Activated T-cell treated with anti-CD3 and anti-CD28 coated beads for 24 hours (primary cell): ENCODE results near the gene PNMA6E.

Source experiments
- DNase-seq: peaks from one replicate; pipeline ENCODE4 v3.0.0-alpha.2; 2020; ENCODE audit warnings: low read depth

PNMA6E gene

DNA sequence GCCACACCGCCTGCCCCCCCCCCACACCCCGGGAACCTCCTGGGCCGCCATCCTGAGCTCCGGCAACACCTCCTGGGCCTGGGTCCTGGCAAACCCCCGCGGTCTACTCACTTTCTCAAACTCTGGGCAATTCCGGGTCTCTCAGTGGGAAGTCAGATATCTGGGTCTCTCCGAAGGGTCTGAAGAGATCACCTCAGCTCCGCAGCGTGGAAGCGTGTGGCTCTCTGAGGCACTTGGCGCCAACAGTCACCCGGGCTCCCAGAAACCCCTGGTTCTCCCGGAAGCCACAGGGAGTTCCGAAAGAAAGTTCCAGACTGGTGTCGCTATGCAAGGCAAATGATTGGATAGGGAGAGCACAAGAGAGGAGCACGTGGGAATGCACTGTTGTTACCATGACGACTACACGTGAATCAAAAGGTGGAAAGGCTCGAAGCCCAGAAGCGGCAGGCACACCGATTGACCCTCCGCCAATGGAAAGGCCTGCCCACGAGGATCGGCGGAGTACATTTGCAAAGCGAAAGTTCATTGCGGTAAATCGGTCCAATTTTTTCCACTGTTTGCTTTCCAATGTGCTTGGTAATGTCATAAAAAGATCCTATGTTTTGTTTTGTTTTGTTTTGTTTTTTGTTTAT lies at the start of gene PNMA6E:
TSS of gene PNMA6E (minus strand) at position 218 of the 632 bp plus-strand sequence. CDS start 2,501 bp downstream, outside the sequence.
- DNase-seq: no peak

DNA sequence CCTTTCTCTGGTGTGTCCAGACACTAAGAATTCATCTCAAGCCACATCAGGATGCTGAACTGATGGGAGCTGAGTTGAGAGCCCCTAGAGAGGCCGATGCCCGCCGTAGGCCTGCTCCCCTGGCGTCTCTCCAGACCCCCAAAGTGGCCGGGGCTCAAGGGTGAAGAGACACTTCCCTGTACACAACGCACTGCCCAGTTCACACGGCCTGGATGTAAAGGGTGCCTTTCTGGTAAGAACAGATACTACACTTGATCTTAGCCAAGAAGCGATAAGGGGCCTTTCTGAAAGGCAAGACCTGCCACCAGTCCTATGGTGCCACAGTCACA lies 49.8 kb upstream of the PNMA6E start:
- no peak for DNase-seq

DNA sequence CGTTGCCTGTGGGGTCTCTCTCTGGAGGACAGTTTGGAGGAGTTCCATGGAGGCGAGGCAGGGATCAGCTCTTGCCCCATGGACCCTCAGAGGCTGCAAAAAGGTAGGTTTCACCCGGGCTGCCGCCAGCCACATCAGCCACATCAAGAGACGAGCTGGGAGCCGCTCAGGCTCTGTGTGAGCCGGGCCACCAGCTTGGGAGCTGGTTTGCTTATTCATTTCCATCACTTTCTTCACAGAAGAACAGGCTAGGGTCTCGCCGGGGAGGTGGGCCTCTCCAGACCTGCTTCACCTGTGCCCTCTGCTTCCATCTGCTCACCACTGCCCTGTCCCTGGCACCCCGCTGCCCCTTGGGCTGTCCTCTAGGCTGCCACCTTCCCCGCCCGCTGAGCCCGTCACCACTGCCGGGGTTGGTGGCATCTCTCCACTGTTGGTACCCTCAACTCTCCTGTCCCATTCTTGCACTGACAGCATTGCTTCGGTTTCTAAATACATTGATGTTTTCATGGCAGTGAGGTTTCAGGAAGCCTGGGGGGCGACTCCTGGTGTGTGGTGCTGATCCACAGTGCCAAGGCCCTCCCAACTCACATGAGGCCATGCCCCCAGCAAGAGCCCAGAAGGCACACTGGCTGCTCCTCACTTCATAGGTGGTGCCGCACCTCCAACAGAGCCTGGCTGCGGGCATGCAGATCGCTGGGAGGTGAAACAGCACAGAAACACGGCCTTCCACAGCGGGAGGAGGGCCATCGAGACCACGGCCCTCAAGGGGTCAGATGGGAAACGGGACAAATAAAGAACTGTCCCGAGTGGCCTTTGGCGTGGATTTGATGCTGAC lies 49.2 kb upstream of the PNMA6E start:
- DNase-seq: no peak

DNA sequence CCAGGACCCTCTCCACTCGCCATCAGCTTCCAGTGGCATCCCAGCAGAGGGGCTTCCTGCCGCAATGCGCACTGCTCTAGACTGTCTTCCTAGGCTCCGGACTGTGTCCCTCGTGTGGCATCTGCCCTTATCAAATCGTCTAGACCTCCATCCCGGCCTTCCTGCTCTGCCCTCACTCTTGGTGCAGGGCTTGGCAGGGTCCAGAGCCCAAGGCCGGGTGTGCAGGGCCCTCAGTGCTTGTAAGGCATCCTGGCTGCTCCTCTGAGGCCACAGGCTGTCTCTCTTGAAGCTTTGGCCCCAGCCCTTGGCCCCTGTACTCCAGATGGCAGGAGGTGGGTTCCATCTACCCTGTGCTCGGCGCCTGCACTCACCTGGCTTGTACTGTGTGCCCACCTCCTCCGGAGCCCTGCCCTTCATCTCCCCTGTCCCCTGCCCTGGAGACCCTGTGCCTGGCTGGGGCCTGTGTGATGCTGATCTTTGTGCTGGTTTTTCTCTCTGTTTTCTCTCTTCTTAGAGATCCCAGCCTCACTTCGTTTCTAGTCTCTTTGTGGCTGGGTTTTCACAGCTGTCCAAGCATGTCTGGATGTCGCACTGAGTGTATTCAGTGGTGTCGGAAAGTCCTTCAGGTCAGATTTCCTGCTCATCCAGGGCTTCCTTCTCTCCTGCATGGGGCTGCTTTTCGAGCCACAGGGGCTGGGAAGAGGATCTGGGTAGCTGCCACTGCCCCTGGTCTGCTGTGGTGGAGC lies 48.4 kb upstream of the PNMA6E start:
- no peak for DNase-seq

DNA sequence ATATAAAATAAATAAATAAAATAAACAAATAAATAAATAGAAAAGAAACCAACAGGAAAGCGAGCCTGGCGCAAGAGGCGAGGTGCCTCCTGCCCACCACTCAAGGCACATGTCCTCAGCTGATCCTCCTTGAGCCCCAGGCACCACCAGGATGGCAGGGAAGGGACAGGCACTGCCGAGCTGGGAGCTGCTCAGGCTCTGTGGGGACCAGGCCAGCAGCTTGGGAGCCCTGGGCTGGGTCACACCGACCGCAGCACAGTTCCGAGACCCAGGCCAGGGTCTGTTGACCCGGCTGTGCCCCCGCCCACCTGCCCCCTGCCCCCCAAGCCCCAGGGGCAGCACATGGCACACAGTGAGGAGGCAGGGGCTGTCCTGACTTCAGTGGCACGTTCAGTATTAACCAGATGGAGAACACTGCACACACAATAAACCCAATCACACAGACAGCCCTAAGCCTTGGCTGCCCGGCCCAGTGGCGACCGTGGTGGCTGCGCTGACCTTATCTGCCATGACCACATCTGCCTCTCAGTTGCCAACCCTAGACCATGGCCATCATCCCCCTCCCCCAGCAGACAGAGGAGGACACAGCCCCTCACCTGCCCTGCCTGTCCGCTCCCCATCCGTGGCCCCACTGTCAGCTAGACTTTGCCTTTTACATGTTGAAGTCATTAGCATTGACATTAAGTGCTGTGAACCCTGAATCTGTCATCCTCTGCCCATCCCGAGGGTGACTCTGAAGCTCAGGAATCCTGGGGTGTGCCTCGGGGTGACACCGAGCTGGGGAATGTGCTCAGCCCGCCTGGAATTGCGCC lies 47.6 kb upstream of the PNMA6E start:
- DNase-seq: no peak

DNA sequence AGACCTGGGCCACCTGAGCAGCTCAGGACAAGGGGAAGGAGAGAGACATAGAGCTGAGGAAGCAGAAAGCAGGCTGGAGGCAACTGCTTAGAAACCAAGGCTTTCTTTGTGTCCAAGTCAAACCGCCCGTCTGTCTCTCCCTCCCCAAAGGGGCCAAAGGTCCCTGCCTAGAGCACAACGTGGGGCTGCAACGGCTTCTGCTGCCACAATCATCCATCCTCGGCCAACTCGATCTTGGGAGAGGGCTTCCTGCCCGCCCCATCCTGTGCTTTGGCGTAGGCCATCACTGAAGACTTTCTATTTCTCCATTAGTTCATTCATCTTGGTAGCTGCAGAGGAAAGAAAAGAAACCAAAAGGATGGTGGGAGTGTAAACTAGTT lies 46.4 kb upstream of the PNMA6E start:
- DNase-seq: no peak

DNA sequence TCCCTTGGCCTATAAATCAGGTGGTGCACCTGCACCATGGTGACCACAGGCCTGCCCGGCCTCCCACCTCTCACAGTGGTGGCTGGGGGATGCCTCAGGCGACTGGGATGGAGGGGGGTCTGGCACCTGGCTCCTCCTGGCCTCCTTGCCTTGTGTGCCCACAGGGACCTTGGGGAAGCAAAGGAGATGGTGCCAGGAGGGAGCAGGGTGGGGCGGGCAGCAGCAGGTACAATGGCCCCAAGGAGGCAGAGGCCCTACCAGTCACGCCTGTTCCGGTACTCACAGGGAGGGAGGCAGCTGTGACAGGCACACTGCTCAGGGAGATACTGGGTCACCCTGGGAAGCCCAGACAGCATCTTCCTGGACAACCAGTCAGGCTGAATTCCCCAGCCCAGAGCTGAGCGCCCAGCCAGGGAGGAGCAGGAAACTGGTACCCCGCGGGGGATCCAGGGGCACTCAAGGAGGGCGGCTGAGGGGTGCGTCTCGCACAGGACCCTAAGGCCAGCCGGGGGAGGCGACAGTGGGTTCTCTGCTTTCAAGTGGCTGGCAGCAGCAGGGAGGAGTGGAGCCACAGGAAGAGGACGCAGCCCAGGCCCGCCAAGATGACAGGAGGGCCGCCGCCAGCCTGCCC lies 45.9 kb upstream of the PNMA6E start:
- no peak for DNase-seq

DNA sequence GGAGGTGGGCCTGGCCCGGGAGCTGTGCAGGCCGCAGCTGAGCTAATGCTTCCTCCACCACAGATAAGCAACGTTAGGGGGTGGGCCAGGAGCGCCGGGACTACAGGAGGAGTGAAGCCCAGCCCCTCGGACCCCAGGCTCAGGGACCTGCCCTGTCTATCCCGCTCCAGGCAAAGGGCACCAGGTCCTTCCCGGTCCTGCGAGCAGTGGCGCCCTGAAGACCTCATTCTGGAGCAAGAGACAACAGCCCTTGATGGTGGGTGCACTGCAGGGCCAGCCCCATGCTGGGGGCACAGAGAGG lies 45.4 kb upstream of the PNMA6E start:
- DNase-seq: no peak

DNA sequence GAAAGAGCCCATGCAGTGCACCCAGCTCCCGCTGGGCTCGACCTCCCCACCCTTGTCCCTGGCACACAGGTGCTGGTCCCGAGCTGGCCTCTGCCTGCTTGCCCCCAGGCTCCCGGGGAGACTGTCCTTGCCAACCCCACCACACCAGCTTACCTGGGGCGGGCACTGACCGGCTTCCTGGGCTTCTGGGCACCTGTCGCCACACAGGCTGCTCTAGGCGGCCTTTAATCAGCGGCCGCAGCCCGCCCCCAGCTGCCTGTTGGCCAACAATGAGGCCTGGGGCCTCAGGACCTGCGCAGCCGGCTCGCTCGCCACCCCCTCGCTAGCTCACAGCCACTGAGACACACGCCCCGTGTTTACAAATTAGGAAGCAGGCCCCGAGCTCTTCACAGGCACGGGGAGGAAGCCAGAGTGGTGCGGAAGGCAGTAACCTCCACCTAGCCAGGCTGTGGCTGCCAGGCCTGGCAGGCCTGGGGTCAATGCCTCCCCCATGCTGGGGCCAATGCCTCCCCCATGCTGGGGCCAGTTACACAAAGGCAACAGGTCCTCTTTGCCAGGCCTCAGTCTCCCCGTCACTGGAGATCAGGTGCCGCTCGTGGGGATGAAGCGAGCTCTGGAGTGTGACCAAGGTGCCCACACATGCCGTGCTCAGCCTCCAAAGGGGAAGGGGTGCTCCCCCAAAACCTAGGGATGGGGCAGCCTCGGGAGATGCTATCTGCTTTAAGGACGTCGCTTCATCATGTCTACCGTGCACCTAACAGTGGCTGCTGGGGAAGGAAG lies 44.9 kb upstream of the PNMA6E start, which contains the start of gene TREX2:
TSS of gene TREX2 (minus strand) at position 201 of the 780 bp plus-strand sequence. CDS start 626 bp downstream, outside the sequence.
- no peak for DNase-seq

- no peak for DNase-seq
These were observed 44.1 kb upstream of the PNMA6E start for GRCh38 chrX:153445106-153445855.

DNA sequence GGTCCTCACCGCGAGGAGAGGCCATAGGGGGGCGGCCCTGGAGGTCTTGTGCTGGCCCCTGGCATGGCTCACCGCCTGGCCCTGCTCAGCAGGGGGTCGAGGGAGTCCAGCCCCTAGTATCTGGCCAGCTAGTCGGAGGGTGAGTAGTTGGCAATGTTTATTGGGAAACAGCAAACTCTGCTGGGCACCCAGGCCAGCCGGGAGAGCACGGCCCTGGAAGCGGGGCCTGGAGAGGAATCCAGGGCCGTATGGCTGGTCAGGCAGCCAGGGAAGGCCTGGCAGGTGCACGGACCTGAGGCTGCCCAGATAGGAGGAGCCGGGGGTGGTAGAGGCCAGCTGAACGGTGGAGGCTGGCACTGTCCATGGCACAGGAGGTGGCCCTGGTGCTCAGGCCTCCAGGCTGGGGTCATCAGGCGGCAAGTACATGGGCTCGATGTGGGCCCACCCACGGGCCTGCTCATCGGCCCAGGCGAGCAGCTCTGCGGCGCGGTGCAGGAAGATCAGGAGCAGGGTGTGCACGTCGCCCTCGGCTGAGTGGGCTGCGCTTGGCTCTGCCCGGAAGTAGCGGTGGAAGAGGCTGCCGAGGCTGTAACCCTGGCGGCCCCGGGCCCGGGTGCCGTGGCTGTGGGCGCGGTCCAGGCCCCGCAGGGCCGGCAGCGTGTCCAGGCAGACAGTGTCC lies 43.3 kb upstream of the PNMA6E start:
- DNase-seq: no peak

DNA sequence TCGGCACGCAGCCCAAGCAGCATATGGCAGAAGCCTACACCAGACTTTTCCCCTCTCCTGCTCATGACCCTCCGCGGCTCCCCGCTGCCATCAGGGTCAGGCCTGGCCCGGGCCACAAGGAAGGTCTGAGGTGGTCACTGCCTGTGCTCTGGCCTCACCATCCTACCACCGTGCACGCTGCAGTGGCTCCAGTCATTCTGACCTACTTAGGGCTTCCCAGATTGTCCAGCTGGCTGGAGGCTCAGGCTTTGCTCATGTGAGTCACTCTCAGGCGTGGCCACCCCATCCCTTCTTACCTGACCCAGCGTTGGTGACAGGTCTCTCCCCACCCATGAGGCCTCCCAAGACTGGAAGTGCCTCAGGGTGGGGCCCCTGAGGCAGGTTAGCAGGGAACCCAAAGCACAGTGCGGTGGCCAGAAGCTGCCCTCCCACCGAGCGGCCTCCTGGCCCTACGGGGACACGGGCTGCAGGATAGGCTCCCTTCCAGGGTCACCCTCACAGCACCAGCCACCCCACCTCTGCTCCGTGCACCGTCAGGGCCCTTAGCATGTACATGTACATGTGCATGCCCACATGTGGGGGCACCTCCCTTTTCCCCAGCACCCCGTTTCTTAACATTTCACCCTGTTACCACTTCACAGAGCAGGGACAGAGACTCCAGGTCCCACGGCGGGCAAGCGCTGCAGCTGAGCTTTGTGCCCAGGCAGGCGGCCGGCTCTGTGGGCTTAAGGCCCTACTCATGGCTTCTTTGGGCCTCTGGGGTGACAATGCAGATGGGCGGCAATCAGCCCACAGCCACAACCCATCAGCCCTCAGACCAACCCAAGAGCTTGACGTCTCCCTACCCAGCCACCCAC lies 42.6 kb upstream of the PNMA6E start:
- no peak for DNase-seq

- no peak for DNase-seq
These were observed 41.3 kb upstream of the PNMA6E start for GRCh38 chrX:153442463-153442862.

DNA sequence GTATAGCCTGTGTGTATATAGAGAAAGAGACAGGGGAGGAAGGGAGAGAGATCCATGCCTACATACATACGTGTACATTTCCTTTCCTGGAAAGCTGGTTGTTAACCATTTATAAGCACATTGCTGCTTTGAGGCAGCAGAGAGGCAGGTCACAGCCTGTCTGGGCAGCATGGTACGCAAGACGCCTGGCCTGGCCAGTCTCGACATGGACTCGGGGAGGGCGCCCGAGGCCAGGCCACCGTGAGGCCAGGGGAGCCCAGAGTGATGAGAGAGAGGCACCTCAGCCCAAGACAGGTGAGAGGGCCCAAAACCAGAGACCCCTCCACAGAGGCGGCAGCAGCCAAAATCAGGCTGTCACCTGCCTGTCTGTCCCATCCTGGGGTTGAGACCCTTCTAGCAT lies 40.8 kb upstream of the PNMA6E start:
- no peak for DNase-seq

- DNase-seq: no peak
These were observed 40.1 kb upstream of the PNMA6E start for GRCh38 chrX:153441296-153441695.

DNA sequence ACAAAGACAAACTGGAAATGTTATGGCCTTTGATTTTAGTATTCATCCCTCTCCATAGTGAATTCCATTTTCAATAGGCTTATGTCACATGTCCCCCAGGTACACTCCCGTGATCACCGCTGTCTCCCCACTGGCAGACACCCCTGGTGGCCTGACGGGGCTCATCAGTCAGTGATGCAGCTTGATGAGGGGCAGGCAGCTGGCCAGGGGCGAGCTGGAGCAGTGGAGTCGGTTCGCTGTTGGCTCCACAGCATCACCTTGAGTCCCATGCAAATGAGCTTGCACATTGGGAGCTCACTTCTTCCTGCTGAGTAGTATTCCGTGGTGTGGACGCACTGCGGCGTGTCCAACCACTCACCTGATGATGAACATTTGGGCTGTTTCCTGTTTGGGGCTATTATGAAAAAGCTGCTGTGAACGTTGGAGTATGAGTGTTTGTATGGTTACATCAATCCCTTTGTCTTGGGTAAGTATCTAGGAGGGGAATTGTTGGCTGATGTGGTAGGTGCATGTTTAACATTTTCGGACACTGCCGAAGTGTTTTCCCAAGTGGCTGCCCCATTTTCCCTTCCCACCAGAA lies 39.5 kb upstream of the PNMA6E start:
- no peak for DNase-seq

- DNase-seq: no peak
These were observed 38.8 kb upstream of the PNMA6E start for GRCh38 chrX:153439977-153440376.

GRCh38 chrX:153438532-153438931 lies 37.4 kb upstream of the PNMA6E start:
- DNase-seq: no peak
